NCI-H2029 treated with DMSO at 0.1 percent for 48 hours (cell line): ENCODE results near the gene UBXN2A.
"Not testable (repeated sequence)": the region's sequence is repeated elsewhere in the genome, so short reads cannot be mapped to it uniquely, and the experiment has no call there.

Experiments
- DNase-seq: peaks from one replicate; lab custom pipeline; 2025; lab: John Stamatoyannopoulos, UW

Gene UBXN2A

DNA sequence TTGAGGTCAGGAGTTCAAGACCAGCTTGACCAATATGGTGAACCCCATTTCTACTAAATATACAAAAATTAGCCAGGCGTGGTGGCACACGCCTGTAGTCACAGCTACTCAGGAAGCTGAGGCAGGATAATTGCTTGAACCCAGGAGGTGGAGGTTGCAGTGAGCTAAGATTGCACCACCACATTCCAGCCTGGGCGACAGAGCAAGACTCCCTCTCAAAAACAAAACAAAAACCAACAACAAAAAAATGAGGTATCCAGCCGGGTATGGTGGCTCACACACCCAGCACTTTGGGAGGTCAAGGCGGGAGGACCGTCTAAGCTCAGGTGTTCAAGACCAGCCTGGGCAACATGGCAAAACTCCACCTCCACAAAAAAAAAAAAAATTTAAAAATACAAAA lies 74.6 kb downstream of the UBXN2A start:
- DNase-seq = not testable (repeated sequence)

DNA sequence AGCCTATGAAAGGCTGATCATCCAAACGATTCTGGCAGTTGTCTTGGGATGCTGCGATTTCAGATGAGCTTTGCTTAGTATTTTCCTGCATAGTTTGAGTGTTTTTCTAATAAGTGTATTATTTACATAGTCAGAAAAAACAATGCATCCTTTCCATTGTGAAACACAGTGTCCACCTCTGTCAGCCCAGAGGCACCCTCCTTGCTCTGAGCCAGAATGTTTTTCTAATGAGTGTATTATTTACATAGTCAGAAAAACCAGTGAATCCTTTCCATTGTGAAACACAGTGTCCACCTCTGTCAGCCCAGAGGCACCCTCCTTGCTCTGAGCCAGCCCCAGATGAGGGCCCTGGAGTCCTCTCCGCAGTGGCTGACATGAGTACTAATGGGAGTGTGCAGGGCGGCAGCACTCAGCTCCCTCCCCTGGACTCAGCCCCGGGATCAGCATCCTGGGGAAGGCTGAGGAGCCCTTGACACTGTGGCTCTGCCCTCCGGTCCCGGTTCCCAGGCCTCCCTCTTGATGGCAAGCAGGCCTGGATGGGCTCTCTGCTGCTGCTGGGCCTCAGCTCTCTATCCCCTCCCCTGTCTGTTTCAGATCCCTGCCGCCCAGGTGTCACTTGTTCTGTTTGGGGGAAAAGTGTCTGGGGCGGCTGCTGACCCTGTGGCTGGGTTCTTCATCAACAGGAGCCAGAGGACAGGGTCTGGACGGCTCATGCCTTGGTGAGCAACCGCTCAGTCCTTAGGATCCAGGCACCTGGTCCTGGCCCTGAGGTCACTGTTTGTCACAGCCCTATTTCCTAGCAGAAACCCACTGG lies 75.5 kb downstream of the UBXN2A start:
- DNase-seq = no peak

DNA sequence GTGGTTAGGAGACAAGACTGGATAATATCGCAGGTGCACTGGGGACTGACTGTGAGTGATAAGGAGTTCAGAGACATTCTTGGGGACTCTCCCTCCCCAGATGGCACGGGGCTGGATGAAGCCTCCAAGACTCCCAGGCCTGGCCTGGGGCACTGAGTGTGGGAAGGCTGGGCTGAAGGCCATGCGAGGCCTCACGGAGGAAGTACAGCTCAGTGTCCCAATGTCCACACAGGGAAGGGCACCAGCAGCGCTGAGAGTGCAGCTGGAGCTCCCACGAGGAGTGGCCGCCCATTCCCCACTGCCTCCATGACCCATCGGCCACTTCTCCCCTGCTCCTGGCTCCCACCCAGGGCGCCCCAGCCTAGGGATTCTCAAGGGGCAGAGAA lies 76.1 kb downstream of the UBXN2A start:
- no peak for DNase-seq

DNA sequence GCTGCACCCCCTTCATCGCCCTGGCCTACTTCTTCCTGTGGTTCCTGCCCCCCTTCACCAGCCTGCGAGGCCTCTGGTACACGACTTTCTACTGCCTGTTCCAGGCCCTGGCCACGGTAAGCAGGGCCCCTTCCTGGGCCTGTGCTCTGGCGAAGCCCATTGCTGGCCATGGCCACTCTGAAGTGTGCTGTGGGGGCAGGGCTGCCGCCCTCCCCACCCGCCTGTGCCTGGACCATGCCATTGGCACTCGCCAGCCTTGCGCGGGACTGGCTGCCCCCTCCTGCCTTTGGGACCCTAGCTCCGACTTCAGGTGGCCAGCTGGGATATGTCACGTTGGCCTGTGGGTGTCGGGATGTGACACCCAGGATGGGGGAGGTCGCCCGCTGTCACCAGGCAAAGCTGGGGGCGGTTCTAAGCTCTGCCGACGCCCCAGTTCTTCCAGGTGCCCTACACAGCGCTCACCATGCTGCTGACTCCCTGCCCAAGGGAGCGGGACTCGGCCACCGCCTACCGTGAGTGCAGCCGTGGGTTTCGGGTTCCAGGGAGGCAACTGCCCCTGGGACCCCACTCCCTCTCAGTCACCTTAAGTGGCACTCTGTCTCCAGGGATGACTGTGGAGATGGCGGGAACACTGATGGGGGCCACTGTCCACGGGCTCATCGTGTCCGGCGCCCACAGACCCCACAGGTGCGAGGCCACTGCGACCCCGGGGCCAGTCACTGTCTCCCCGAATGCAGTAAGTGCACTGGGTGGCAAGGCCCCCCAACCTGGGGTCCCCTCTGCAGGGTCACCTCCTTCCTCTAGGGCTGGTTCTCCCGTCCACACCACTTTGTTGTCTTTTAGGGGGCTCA lies 76.8 kb downstream of the UBXN2A start:
- no peak for DNase-seq

DNA sequence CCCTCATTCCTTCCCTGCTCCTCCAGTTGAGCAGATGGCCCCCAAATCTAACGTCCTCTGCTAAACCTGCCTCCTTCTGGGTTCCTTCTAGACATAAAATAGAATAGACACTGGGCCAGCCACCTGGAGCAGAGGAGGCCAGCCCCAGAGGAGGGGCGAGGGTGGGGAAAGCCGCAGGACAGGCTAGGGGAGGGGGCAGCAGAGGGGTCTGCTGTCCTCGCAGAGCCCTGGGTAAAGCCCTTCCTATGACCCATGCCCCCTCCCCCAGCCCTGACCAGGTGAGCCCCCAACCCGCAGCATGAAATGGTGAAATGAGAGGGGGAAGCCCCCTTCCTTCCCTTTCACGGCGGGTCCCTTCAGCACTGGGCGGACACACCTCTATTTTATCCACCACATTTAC lies 77.4 kb downstream of the UBXN2A start:
- no peak for DNase-seq

DNA sequence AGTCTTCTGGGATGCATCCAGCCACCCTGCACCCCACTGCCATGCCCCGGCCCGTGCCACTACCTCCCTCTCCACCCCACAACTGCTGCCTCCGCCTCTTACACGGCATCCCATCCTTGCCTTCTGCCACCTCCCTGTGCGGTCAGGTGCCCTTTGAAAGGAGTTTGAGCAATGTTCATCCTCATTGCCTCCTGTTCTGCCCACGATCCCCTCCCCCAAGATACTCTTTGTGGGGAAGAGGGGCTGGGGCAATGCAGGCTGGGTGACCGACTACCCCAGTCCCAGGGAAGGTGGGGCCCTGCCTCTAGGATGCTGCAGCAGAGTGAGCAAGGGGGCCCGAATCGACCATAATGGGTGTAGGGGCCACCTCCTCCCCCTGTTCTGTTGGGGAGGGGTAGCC lies 78.0 kb downstream of the UBXN2A start:
- no peak for DNase-seq

DNA sequence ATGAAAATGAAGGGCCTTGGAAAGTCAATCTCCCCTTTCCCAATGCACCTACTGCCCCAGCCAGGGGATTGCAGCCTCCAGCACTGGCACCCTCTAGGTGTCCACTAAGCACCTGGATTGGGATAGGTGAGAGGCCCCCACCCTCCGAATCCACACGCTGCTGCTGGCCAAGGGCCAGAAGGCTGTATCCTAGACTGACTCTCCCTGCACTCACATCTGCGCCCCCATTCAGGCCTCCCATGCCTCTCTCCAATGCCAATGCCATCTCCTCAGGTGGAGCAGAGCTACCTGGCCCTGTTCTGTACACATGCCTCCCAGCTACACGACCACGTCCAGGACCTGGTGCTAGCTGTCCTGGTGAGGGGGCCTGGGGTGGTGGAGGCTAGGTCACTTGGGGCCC lies 79.5 kb downstream of the UBXN2A start:
- no peak for DNase-seq

DNA sequence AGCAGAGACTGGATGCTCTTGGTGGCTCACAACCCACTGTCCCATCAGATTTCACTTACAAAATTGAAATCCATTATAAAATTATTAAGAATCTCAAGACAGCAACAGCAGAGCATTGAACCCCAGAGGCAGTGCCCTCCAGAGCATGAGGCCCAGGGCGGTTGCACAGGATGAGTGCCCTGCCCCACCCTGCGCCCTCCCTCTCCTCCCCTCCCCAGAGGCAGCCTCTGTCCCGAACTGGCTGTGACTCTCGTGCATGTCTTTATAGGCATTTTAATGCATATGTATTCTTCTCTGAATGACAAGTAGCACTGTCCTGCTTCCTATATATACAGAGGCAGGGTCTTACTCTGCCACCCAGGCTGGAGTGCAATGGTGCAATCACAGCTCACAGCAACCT lies 80.0 kb downstream of the UBXN2A start:
- no peak for DNase-seq

DNA sequence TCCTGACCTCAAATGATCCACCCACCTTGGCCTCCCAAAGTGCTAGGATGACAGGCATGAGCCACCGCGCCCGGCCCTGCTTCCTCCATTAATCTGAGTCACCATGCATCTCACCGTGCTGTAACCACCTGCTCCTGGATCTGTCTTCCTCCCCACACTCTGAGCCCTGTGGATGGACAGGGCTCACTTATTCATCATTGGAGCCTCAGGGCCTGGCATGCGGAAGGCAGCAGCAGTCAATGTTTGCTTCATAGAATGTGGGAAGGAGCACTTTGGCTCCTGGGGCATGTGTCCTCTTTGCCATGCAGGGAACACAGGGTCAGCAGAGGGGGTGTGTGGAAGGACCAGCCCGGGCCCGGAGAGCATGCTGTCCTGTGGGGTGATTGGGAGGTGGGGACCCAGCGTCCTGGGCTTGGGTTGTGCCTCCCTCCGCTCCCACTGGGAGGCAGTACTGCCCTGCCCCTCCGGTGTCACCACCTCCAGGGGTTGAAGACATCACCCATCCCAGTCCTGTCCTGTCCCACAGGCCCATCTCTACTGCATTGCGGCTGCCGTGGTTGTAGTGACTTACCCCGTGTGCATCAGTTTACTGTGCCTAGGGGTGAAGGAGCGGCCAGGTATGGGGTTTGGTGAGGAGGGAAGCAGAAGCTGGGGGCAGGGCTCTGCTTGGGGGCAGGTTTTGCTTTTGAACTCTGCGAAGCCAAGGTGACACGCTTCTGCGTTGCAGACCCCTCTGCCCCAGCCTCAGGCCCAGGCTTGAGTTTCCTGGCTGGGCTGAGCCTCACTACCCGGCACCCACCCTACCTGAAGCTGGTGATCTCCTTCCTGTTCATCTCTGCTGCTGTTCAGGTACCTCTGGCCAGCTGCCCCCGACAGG lies 81.1 kb downstream of the UBXN2A start:
- no peak for DNase-seq

DNA sequence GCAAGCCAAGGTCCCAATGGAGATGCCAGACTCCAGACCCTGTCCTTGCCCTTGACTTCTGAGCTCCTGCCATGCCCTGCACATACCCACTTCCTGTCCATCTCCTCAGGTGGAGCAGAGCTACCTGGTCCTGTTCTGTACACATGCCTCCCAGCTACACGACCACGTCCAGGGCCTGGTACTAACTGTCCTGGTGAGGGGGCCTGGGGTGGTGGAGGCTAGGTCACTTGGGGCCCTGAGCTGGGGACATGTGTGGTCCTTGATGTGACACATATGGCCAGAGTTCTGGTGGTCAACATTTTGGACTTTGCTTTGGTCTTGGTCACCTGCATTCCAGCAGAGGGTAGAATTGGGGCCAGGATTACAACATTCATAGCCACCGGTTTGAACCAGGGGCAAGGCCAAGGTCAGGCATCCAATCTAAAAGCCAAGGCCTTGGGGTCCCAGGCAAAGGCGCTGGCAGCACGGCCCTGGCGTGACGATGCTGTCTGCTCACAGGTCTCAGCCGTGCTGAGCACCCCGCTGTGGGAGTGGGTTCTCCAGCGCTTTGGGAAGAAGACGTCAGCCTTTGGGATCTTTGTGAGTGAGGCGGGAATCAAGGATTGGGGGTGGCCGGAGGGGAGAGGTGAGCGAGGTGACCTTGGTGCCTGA lies 82.2 kb downstream of the UBXN2A start:
- no peak for DNase-seq

DNA sequence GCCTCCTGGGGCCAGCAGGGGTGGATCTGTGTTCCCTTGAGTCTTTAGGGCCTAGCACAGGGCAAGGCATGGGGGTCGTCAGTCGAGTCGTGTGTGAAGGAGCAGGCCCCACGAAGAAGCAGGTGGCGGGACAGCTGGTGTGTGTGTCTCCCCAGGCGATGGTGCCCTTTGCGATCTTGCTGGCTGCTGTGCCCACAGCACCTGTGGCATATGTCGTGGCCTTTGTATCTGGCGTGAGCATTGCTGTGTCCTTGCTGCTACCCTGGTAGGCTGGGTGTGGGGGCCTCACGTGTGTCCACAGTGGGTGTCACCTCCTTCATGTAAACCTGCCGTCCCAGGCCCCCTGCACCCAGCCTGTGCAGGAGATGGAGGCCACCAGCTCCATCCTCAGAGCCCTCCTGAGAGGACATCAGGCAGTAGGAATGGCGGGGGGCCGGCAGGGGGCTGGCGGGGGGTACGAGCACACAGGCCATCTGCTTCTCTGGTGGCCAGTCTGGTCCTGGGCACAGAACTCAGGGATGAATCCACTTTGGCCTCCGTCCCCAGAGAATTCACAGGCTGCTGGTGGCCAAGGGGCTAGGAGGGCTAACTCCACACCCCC lies 82.8 kb downstream of the UBXN2A start:
- DNase-seq = no peak

DNA sequence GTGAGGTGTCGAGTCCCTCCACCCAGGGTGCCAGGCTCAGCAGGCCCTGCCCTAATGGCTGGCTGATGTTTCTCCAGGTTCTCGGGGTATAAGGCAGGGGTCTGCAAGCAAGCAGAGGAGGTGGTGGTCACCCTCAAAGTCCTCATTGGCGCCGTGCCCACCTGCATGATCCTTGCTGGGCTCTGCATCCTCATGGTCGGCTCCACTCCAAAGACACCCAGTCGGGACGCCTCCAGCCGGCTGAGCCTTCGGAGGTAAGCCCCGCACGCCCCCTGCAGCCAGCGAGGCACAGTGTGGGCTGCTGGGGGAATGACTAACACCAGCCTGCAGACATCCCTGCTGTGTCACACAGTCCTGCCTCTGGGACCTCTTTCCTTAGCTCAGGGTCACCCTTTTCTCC lies 83.8 kb downstream of the UBXN2A start:
- DNase-seq = no peak

DNA sequence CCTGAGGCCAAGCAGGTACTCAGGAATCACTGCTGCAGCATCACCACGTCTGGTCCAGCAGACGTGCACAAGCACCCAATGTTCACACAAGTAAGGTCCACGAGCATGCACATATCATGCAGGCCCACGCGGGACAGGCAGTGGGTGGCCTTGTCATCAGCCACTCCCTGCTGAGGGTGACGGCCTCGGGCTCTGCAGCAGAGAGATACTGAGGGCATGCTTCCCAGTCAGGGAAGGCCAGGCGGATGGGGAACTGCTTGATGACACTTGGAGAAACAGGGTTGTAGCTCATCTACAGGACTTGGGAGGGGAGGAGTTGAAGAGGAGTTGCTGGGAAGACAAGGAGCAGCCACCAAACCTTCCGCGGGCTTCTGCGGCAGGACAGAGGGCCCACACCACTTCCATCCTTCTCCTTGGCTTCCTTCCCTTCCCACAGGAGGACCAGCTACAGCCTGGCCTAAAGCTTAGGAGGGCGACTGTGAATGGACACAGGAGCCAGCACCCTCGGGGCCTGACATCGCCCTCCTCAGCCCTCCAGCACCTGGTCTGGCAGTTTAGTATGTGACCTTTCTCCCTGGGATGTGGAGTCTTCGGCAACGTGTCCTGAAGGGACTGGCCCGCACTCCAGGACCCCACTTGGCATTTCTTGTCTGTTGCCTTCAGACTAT lies 84.9 kb downstream of the UBXN2A start:
- DNase-seq = no peak

DNA sequence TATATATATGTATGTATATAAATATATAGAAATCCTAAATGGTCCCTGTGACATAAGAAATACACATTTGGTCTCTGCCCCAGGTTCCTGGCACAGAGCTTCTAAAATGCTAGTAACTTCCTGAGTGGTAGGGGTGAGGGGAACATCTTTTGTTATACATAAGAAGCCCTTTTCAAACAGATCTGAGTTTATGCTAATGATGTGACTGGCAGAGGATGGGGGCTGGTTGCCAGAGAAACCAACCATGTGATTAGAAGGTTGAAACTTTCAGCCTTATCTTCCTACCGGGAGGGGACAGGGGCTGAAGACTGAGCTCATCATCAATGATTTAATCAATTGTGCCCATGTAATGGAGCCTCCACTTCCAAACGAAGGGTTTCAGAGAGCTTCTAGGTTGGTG lies 86.0 kb downstream of the UBXN2A start:
- DNase-seq = no peak

DNA sequence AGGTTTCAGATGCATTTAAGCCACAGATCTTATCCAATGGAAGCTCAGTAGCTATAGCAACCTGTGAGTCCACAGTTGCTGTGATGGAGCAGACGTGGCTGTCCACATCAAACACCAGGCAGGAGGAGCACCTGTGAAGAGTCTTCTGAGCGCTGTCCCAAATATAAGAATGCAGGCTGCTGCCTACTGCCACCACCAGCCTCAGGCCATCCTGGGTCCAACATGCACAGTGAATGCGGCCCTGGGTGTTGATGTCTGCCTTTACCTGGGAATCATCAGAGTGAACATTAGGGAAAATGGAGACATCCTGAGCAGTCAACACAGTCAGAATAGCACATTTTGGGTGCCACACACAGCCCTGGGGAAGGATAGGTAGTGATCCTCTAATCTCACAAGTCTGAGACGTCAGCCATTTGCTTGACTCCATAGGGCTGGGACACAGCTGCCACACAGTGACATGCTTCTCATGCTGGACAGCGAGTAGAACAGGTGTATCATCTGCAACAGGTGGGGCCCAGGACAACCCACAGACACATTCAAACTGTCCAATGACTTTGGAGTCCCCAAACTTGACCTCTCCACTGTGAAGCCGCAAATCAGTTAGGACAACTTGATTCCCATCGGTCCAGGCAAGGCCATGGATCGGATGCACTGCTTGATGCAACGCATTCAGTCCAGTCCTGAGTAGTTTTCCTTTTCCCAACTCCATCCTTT lies 98.7 kb downstream of the UBXN2A start:
- no peak for DNase-seq

DNA sequence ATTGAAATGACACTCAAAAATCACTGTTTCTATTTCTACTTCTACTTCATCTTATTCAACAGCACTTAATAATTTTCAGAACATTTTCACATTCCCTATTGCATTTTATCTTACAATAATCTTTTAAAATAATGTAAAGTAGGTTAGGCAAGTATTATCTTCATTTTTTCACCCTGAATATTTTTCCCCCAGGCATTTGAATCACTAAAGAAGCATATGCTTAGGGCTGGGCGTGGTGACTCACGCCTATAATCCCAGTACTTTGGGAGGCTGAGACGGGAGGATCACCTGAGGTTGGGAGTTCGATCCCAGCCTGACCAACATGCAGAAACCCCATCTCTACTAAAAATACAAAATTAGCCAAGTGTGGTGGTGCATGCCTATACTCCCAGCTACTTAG lies 100.2 kb downstream of the UBXN2A start:
- DNase-seq = no peak

DNA sequence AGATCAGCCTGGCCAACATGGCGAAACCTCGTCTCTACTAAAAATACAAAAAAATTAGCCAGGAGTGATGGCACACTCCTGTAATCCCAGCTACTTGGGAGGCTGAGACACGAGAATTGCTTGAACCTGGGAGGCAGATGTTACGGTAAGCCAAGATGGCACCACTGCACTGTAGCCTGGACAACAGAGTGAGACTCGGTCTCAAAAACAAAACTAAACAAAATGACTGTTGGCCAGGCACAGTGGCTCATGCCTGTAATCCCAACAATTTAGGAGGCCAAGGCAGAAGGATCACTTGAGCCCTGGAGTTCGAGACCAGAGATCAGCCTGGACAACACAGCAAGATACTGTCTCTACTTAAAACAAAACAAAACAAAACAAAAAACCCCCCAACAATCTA lies 102.9 kb downstream of the UBXN2A start:
- not testable (repeated sequence) for DNase-seq

DNA sequence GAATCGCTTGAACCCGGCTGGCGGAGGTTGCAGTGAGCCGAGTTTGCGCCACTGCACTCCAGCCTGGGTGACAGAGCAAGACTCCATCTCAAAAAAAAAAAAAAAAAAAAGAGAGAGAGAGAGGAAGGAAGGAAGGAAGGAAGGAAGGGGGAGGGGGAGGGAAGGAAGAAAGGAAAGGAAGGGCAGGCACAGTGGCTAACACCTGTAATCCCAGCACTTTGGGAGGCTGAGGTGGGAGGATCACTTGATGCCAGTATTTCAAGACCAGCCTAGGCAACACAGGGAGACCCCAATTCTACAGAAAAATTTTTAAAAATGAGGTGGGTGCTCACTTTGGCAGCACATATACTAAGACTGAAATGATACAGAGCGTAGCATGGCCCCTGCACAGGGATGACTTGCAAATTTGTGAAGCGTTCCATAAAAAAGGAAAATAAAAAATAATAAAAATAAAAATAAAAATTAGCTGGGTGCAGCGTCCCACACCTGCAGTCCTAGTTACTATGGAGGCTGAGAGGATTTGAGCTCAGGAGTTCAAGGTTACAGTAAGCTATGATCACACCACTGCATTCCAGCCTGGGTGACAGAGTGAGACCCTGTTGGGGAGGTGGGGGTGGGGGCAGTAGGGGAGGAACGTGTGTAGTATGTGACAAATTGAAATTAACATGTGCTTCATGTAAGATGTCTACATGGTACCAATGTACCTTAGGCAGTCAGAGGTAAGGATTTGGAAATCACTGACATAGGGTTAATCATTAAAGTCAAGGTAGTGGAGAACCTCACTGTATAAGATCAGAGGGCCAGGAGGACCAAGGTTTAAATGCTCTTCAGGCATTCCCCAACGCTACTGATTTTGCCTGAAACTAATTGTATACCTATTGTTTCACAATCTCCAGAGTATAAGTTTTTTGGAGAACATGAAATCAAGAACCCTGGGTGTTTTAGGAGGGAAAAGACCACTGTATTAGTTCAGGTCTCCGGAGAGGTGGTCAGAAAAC lies 105.5 kb downstream of the UBXN2A start:
- DNase-seq = no peak

DNA sequence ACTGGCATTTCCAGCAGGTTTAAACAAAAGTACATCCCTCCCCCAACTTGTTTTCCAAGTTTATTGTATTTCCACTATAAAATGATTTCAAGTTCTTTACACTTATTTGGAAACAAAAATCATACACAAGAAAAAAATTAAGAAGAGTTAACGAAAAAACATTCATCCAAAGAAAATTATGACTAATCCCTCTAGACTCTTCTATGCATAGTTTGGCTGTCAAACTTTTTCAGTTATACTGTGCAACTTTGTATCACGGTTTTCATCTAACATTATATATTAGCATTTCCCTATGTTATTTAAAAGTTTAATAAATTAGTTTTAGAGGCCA lies 106.3 kb downstream of the UBXN2A start:
- DNase-seq = no peak
